KMS-11 (cell line): ENCODE measurements around the gene SMARCD2.
"Not testable (repeated sequence)": the region's sequence is repeated elsewhere in the genome, so short reads cannot be mapped to it uniquely, and the experiment has no call there.

ENCODE experiments used
- H2AFZ ChIP-seq: fragments of 200-600 bp; sonication (generic); 2 replicates; pipeline ENCODE4 v1.6.1; 2016; ENCODE audit warnings: antibody characterized with exemption, mixed run types, low read depth
- H3K27ac ChIP-seq: fragments of 200-600 bp; sonication (generic); 2 replicates; pipeline ENCODE4 v1.6.1; 2016; ENCODE audit warnings: mild to moderate bottlenecking, mixed run types
- H3K27me3 ChIP-seq: fragments of 200-600 bp; sonication (generic); 2 replicates; pipeline ENCODE4 v1.6.1; 2017; ENCODE audit warnings: mild to moderate bottlenecking, low read depth, mixed run types, moderate library complexity; ENCODE audit not compliant: insufficient read depth
- H3K36me3 ChIP-seq: fragments of 200-600 bp; sonication (generic); 2 replicates; pipeline ENCODE4 v1.6.1; 2017; ENCODE audit warnings: mild to moderate bottlenecking, mixed run types; ENCODE audit not compliant: insufficient read depth
- H3K4me1 ChIP-seq: fragments of 200-600 bp; sonication (generic); 2 replicates; pipeline ENCODE4 v1.6.1; 2016; ENCODE audit warnings: mild to moderate bottlenecking, low read depth, mixed run types; ENCODE audit not compliant: poor library complexity, severe bottlenecking
- H3K4me2 ChIP-seq: fragments of 200-600 bp; sonication (generic); 2 replicates; pipeline ENCODE4 v1.7.0; 2016; ENCODE audit warnings: mild to moderate bottlenecking, mixed run types
- H3K4me3 ChIP-seq: fragments of 200-600 bp; sonication (generic); IDR thresholded peaks from 2 replicates; pipeline ENCODE4 v1.6.1; 2017; ENCODE audit warnings: low read depth, low read length, mixed read lengths; ENCODE audit not compliant: insufficient read depth
- H3K79me2 ChIP-seq: fragments of 200-600 bp; sonication (generic); 2 replicates; pipeline ENCODE4 v1.6.1; 2016; ENCODE audit warnings: low read depth, mixed run types; ENCODE audit not compliant: insufficient read depth
- H3K9ac ChIP-seq: fragments of 200-600 bp; sonication (generic); 2 replicates; pipeline ENCODE4 v1.6.1; 2016; ENCODE audit warnings: mild to moderate bottlenecking, mixed run types
- H4K20me1 ChIP-seq: fragments of 200-600 bp; sonication (generic); 2 replicates; pipeline ENCODE4 v1.6.1; 2016; ENCODE audit warnings: mild to moderate bottlenecking, mixed run types; ENCODE audit not compliant: insufficient read depth
- TF ChIP-seq, protein P1 (sequence below): fragments of 200-600 bp; sonication (generic); conservative IDR thresholded peaks from 2 replicates; pipeline ENCODE4 v1.6.1; 2017; ENCODE audit warnings: low read depth, mild to moderate bottlenecking, antibody characterized with exemption, low read length, moderate library complexity, mixed read lengths

SMARCD2 gene

GRCh38 chr17:63880706-63881105 lies 38.2 kb upstream of the SMARCD2 start:
- Histone ChIP-seq H3K4me2 (no peak overlapping the region), H3K79me2 (no peaks in the 10 kb centered on the region), H4K20me1 (no peaks in the 10 kb centered on the region), H3K27me3 (peaks cover 37% of the 10 kb centered on the region), H3K36me3 (no peaks in the 10 kb centered on the region), H3K27ac (no peak overlapping the region), H3K9ac (no peak overlapping the region), H3K4me3 (no peak overlapping the region), H2AFZ (no peak overlapping the region), H3K4me1 (no peaks in the 10 kb centered on the region)
- TF ChIP-seq, protein P1, sequence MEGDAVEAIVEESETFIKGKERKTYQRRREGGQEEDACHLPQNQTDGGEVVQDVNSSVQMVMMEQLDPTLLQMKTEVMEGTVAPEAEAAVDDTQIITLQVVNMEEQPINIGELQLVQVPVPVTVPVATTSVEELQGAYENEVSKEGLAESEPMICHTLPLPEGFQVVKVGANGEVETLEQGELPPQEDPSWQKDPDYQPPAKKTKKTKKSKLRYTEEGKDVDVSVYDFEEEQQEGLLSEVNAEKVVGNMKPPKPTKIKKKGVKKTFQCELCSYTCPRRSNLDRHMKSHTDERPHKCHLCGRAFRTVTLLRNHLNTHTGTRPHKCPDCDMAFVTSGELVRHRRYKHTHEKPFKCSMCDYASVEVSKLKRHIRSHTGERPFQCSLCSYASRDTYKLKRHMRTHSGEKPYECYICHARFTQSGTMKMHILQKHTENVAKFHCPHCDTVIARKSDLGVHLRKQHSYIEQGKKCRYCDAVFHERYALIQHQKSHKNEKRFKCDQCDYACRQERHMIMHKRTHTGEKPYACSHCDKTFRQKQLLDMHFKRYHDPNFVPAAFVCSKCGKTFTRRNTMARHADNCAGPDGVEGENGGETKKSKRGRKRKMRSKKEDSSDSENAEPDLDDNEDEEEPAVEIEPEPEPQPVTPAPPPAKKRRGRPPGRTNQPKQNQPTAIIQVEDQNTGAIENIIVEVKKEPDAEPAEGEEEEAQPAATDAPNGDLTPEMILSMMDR = no peak

DNA sequence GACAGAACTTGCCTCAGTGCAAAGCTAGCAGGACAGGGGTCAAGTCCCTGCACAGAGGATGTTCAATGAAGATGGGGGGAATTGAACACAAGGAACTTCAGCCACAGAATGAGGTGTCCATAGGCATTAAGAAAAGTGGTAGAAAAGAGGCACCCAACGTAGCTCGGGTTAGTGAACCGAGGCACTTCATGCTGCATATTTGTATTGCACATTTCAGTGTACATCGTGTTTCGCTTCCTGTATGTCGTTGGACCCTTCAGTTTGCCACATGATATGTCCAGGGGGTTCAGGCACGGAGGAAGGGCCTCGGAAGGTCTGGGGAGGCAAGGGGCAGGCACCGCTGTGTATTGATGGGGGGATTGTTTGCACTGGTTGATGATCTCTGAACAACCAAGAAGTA lies 35.9 kb upstream of the SMARCD2 start:
- H3K4me3 ChIP-seq, H3K4me2 ChIP-seq, H3K9ac ChIP-seq, H4K20me1 ChIP-seq, H3K36me3 ChIP-seq, H2AFZ ChIP-seq, H3K27ac ChIP-seq, H3K4me1 ChIP-seq, H3K79me2 ChIP-seq: not testable (repeated sequence)
- H3K27me3 ChIP-seq = peaks cover 37% of the 10 kb centered on the region

DNA sequence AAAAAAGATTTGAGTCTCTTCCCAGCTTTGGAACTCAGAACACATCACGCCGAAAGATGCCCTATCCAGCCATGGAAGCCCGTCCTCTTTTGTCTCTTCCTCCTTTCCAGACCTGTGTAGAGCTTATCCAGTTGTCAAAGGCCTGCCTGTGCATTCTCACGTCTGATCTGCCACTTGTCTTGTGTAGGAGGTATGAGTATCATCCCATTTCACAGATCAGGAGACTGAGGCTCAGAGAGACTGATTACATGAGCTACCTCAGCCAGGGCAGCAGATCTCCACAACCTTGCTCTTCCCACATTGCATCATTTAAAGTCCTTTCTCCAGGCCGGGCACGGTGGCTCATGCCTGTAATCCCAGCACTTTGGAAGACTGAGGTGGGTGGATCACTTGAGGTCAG lies 32.2 kb upstream of the SMARCD2 start:
- H3K27me3 ChIP-seq = peaks cover 25% of the 10 kb centered on the region; the same call in 1 of the 2 replicates
- not testable (repeated sequence) for H3K36me3 ChIP-seq, H3K27ac ChIP-seq, H3K9ac ChIP-seq, H2AFZ ChIP-seq, H3K4me3 ChIP-seq, H3K4me2 ChIP-seq, H3K79me2 ChIP-seq, H4K20me1 ChIP-seq, H3K4me1 ChIP-seq

- not testable (repeated sequence) for H3K79me2 ChIP-seq, H3K4me2 ChIP-seq, H3K4me3 ChIP-seq, H3K9ac ChIP-seq, H2AFZ ChIP-seq, H4K20me1 ChIP-seq, H3K36me3 ChIP-seq, H3K27ac ChIP-seq, H3K4me1 ChIP-seq
- peaks cover 23% of the 10 kb centered on the region; the same call in 1 of the 2 replicates for H3K27me3 ChIP-seq
Measured at GRCh38 chr17:63874061-63874626, 31.7 kb upstream of the SMARCD2 start.

DNA sequence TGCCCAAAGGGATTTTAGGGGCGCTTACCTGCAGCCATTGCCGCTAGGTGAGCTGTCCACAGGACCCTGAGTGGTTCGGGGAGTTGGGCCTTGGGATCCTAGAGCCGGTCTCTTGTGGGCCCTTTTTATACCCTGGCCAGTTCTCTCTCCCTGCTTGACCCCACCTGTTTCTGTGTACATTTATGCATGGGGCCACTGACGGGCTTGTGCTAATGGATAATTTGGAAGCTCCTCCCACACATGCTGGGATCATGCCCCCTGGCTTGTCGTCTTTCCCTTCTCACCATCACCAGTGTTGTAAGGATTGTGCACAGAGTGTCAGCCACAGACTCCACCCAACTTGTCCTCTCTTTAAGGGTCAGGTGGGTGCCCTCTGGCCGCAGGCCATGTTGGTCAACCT lies 31.1 kb upstream of the SMARCD2 start, which contains the start of gene CSH2:
Gene CSH2 (minus strand): TSS at position 101 of the 400 bp plus-strand sequence. CDS start 63 bp downstream, at position 38.
- H3K79me2 ChIP-seq, H2AFZ ChIP-seq, H3K27ac ChIP-seq, H3K9ac ChIP-seq, H3K36me3 ChIP-seq, H4K20me1 ChIP-seq, H3K4me1 ChIP-seq, H3K4me2 ChIP-seq, H3K4me3 ChIP-seq: not testable (repeated sequence)
- peaks cover 21% of the 10 kb centered on the region; the same call in 1 of the 2 replicates for H3K27me3 ChIP-seq

DNA sequence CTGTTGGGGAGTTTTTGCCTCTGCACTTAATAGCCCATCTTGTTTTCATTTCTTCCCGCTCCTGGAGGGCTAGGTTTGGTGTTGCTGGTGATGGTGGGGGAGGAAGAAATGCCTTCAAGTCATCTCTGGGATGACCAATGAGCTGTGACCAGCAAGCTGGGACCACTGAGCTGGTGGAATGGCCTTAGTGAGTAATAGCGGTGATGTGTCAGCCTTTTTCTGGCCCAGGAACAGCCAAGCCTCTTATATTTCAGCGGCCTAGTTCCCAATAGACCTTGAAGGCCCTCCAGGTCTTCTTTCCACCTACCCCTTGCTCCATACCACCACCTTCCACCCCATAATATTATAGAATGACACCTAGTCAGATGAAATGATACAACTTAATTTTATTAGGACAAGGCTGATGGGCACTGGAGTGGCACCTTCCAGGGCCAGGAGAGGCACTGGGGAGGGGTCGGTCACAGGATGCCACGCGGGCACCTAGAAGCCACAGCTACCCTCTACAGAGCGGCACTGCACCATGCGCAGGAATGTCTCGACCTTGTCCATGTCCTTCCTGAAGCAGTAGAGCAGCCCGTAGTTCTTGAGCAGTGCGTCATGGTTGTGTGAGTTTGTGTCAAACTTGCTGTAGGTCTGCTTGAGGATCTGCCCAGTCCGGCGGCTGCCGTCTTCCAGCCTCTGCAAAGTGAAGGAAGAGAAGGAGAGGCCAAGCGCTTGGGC lies 29.3 kb upstream of the SMARCD2 start:
- not testable (repeated sequence) for H3K4me2 ChIP-seq, H3K27ac ChIP-seq

DNA sequence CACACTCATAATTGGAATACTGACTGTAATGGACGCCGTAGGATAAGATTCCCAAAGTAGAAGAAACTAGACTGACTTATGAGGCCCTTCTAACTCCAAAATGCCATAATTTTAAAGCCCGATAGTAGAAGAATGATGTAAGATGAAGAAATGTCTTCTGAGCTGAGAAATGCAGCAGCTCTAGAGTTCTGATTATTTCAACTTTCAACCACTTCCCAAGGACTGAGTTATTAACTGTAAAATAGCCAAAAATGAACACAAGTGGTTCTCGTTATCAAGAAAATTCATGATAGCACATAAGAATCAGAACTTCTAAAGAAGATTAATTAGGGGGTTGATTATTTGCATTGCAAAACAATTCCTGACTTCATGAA lies 27.8 kb upstream of the SMARCD2 start:
- not testable (repeated sequence) for H3K27me3 ChIP-seq, H3K36me3 ChIP-seq, H3K4me2 ChIP-seq, H3K27ac ChIP-seq, H2AFZ ChIP-seq, H4K20me1 ChIP-seq, H3K4me1 ChIP-seq, H3K4me3 ChIP-seq, H3K79me2 ChIP-seq, H3K9ac ChIP-seq

More for the DNA sequence above, 29.3 kb upstream of the SMARCD2 start:
- not testable (repeated sequence) for H3K27me3 ChIP-seq, H3K79me2 ChIP-seq, H3K4me3 ChIP-seq, H2AFZ ChIP-seq, H4K20me1 ChIP-seq, H3K36me3 ChIP-seq, H3K9ac ChIP-seq, H3K4me1 ChIP-seq

DNA sequence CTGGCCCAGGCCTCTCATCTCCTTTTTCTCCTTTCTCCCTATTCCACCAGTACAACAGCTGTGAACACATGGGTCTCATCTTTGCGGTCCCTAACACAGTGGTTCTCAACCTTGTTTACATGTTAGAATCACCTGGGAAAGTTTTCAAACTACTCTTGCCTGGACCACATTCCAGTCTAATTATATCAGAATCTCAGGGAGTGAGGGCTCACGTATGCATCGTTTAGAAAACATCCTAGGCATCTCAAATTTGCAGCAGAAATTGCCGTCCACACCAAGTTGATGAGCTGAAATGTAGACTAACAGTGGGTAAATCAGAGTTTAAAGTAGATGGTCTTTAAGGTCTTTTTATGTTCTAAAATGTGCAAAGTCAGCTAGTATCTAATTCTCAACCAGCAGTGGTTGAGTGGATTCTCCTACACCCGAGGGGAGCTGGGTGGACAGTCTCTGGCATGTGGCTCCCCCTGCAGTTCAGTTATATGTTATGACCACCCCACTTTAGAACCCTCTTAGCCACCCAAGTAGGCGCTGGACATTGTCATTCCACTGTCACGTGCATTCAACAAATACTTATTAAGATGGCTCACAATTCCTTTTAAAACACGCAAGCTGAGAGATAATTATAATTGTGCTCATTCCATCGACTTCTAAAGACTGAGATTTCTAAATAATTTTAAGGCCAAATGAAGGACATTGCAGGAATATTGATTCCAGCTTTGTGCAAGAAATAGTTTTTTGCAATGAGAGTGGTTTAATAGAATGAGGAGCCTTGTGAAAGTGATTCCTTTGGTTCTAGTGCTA lies 27.2 kb upstream of the SMARCD2 start:
- H3K4me3 ChIP-seq, H4K20me1 ChIP-seq, H3K27ac ChIP-seq, H3K27me3 ChIP-seq, H2AFZ ChIP-seq, H3K4me2 ChIP-seq, H3K79me2 ChIP-seq, H3K9ac ChIP-seq, H3K4me1 ChIP-seq, H3K36me3 ChIP-seq: not testable (repeated sequence)

- H3K79me2 ChIP-seq, H3K4me3 ChIP-seq, H3K27ac ChIP-seq, H4K20me1 ChIP-seq, H3K36me3 ChIP-seq, H3K9ac ChIP-seq, H3K27me3 ChIP-seq, H3K4me1 ChIP-seq: not testable (repeated sequence)
- H3K4me2 ChIP-seq = peak overlapping the region; percentile 16; the same call in 1 of the 2 replicates
- peak overlapping the region; percentile 39; the same call in 1 of the 2 replicates for H2AFZ ChIP-seq
Measured at GRCh38 chr17:63866625-63867024, 24.1 kb upstream of the SMARCD2 start.
